GM18861 (cell line): ENCODE data around the gene SMIM35.

ENCODE experiments used
- ATAC-seq: cut with Tn5 transposase; IDR thresholded peaks from one replicate; pipeline ENCODE4 v1.9.1; 2021; ENCODE audit not compliant: unreplicated experiment

The SMIM35 gene

DNA sequence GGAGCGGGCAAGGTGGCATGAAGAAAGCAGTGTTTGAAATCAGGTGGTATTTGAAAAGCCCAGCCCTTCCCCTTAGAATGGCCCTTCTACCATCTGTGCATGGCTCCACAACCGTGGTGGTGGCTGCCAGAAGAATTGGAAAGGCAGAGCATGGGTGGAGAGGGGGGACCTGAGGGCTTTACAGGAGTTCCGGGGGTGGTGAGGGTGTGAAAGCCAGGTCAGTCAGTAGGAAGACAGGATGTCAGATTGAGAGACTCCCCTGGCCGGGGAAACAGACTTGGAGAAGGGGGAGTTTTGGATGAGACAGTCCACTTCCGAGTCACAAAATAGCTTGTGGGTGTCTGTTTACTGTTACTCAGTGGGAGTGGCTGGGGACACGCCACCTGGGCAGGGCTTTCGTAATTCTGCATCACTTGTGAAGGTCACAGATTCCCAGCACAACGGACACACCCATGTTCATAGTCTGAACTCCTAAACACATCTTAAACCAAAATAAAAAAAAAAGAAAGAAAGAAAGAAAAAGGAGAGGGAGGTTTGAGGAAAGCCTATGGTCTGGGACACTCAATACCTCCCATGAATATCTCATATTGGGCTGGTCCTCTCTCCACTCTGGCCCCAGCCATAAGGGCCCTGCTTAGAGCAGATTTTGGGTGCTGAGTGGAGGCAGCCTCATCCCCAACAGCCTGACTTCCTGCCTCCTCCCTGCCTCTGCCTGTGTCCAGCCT, 24.4 kb upstream of the SMIM35 start:
- no peak for ATAC-seq

DNA sequence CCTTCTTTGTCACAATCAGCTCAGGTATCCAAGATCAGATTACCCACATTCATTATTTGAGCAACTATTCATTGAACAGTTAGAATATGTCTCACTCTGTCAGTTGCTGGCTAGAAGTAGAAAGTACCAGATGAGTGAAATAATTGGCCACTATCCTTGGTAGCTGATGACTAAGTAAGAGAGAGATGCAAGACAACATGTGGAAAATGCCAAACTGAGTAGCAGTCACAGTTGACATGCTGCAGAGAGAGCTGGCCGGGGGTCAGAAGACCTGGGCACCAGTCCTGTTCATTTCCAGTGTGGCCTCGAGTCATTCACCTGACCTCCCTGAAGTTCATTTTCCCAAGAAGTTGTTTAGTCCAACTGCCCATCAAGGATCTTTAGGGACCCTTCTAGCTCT, 22.5 kb upstream of the SMIM35 start:
- ATAC-seq = no peak

DNA sequence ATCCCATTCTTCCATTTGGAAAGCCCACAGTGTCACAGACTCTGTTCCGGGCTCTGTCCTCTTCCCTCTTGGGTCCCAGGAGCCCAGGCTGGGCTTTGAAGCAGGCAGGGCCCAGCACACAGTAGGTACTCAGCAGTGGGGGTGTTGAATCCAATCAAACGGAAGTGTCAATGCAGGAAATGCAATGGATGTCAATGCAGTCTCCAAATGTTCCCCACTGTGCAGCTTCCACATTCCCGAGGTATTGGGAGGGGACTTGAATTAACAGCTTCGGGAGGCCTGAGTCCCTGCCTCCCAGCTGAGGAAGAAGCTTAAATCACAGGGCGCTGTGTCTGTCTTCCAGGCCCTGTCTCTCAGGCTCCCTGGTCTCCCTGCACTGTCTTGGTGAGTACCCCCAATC, 21.8 kb upstream of the SMIM35 start:
- ATAC-seq = no peak

DNA sequence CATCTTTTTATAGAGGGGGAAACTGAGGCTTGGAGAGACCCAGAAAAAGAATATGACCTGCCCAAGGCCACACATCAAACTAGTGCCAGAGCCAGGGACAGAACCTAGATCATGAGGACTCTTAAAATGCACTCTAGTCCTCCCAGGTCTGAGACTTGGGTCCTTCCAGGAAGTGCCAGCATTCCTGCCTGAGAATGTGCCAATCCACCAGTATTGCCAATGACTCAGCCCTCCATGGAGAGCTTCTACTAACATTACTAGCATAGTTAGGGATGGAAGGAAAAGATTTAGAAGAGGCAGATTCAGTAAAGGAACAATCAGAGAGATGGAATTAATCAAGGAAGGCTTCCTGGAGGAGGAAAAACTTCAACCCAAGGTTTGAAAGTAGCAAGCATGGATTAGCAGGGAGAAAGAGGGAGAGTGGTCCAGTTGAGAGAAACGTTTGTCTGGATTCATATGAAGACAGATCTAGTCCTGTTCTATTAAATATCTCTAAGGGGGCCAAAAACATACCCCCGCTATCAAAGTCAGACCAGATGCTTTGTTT, 20.1 kb upstream of the SMIM35 start:
- no peak for ATAC-seq

DNA sequence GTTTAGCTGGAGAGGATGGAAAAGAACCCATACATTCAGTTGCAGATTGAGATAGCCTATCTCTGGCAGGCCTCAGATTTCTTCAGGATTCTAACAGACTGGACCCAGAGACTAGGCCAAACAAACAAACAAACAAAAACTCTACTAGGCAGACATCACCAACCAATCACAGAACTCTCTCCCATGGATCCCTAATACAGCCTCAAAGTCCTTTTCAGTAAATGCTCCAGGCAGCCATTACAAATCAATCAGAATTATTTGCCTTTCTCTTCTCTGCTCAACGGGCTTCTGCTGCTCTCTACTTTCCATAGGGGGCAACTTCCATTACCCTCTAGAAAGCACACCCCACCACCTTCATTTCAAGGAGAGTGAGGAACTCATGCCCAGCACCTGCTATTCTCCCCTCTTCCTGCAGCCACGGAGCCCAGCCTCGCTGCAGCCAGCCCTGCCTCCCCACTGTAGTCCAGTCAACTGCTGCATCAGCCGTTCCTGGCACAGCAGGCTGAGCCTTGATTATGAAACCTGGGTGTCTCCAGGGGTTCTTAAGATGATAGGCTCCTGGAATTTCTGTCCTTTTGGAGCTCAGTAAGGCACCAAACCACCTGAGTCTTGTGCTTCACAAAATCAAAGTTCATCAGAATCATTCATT, 19.0 kb upstream of the SMIM35 start:
- ATAC-seq = no peak

DNA sequence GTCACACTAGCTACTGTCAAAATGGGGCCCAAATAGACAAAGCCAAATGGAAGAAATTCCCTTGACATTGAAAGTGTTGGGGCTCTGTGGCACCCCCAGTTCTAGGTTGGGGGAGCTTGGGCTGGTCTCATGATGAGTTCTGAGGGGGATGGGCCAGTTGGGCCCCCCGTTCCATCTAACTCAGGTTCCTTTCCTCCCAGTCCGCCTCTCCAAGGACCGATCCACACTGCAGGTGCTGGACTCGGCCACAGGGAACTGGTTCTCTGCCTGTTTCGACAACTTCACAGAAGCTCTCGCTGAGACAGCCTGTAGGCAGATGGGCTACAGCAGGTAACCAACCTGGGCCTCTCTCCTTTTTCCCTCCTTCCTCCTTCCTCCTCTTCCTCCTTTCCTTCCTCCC, 17.7 kb upstream of the SMIM35 start:
- no peak for ATAC-seq

DNA sequence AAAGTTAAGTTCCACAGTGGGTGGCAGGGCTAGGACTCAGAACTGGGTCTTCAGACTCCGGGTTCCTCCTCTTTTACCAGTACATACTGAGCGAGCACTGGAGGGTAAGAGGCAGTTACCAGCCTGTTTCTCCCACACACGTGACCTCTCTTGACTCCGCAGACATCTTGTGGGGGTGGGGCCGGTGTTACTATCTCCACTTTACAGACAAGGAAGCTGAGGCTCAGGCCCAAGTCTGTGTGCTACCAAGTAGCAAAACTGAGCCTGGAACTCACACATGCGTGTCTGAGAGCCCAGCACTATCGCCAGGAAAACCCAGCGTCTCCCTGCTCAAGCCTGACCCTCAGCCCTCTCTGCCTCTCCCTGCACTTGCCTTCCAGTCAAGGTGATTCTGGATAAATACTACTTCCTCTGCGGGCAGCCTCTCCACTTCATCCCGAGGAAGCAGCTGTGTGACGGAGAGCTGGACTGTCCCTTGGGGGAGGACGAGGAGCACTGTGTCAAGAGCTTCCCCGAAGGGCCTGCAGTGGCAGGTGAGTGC, 16.0 kb upstream of the SMIM35 start:
- ATAC-seq = no peak

DNA sequence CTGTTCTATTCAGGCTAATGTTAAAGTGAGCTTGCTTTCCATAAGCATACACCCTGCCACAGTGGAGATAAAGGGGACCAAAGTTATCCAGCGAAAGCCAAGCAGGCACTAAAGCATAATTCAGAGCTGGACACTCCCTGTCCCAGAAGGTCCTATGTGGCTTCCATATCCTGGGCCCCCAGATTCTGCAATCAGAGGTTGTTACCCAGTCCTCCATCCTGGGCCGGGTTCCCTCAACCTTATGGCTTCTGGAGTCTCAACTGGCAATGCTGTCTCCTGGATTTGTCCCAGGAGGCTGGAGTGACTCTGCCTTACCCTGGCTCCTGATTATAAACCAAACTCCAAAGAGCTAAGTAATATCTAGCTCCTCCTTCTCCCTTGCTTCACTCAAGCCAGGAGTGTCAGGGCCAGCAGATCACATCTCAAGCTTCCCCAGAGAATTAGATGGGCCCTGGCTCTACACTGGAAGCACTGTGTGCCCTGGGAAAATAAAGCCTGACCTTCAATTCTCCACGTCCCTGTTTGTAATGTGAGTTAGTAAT, 14.0 kb upstream of the SMIM35 start:
- ATAC-seq = no peak

DNA sequence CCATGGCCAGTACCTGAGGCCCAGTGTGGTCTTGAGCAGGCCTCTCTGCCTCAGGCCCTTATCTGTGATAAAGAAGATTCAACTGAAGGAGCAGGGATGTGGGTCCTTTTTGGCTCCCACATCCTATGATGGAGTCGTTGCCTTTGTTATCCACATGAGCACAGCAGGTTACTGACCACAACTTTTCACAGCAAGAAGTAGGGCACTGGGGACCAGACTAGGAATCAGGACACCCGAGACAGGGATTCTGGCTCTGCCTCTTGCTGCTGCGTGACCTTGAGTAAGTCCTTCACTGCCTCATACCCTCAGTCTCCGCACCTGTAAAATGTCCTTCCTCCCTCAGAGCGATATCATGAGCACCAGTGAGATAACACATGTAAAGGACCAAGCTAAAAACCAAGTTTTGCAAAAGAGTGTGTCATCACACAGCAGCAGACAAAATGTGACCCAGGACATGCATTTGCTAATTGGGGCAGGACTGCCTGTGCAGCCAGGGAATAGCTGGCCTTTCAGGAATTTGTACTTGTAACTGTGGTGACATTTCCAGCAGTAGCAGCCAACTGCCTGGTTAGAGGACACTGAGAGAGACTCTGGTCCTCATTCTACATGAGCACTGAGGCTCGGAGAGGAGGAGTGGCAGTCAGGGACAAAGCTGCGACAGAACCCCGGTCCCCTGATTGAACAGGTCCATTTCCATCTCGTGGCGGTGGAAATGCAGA, 13.2 kb upstream of the SMIM35 start:
- no peak for ATAC-seq

DNA sequence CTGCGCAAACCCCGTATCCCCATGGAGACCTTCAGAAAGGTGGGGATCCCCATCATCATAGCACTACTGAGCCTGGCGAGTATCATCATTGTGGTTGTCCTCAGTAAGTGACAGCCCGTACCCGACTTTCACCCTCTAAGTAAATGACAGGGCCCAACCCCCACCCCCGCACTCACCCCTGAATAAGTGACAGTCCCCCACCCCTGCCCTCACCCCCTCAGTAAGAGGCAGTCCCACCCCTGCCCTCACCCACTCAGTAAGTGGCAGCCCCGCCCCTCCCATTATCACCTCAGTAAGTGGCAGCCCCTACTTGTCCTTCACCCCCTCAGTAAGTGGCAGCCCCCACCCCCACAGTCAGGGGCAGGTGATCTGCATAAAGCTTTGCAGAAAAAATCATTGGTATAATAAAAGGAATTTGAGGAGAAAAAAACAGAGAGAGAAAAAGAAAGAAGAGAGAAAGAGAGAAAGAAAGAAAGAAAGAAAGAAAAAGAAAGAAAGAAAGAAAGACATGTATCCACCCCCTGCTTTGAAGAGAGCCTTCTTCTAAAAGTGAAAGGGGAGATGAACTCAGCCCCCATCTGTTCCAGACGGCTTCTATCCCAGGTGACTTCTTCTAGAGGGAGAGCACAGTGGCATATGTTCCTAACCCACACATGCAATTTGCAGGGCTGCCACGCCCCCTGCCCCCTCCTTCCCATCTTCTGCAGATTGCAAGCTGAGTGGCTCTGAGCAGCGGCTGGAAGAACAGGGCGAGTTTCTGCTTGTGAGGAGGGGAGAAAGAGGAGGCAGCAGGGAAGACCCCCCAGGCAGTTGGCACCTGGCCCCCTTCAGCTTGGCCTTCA, 12.5 kb upstream of the SMIM35 start:
- no peak for ATAC-seq

DNA sequence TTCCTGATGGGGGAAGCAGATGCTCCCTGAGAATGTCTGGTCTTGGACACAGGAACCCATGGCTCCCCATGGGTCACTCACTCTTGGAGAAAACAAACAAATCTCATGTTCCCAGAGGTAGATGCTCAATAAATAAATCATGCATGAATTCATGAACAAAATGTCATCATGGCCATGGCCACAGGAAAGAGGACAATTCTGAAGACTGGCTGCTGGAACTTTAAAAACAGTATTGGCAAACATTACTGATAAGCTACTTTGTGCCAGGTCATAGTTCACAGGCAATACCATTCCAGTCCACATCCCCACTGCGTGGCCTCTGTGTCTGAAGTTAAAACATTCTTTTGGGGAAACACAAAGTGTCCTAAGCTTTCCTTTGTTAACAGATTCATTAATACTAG, 9.2 kb upstream of the SMIM35 start:
- no peak for ATAC-seq

DNA sequence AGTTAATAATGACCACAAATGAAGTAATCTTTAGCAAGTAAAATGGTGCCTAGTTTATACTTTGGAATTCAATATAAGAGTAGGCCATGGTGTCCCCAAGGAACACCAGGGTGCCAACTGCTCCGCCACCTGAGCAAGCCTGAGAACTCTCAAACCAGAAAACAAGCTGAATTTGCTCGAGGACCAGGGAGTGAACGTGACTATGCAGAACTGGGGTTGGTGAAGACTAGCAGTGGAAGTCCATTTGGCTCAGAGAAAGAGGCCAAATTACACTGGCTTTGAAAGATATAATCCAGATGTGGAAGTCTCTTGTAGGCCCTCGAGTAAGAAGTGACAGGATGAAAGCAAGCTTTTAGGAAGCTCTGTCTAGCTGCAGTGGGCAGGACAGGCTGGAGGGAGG, 8.7 kb upstream of the SMIM35 start:
- no peak for ATAC-seq

DNA sequence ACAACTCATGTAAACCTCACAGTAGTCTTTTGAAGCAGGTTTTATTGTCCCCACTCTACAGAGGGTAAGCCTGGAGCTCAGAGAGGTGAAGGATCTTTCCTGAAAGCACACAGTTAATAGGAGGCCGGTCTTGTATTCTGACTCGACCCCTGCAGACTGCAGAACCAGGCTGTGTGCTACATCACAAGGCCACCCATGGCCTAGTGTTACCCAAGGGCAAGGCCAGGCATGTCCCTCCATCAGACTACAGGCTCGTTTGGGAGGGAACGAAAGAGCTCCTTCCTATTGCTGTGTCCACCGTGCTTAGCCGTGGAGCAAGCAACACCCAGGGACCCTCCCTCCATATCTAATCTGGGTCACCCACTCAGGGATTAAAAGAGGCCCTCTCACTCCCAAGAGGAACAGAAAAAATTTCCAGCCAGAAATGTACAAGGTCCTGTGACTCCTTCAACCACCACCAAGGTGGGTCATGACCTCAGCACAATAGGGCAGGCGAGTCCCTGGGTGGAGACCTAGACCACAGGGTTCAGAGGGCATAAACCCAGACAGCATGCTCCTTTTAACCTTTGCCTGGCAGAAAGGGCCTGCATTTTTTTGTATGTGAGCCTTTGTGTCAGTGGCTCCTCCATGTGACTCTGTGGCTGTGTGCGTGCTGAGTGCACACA, 6.3 kb upstream of the SMIM35 start:
- no peak for ATAC-seq

DNA sequence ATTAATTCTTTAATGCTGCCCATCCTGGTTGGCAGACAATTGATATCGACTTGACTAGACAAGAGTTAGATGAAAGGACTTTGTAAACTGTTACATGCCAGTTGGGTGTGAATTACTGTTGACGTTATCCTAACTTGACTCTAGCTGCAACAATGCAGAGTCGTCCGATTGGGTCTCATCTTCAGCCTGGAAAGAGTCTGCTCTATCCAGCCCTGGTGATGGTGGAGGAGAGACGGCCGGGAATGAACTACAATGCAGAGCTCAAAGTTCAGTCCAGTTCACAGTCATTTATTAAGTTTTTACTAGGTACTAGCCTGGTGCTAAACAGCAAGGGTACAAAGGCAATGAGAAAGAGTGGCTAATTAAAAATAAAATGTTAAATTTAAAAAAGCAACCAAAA, 4.9 kb upstream of the SMIM35 start:
- no peak for ATAC-seq

DNA sequence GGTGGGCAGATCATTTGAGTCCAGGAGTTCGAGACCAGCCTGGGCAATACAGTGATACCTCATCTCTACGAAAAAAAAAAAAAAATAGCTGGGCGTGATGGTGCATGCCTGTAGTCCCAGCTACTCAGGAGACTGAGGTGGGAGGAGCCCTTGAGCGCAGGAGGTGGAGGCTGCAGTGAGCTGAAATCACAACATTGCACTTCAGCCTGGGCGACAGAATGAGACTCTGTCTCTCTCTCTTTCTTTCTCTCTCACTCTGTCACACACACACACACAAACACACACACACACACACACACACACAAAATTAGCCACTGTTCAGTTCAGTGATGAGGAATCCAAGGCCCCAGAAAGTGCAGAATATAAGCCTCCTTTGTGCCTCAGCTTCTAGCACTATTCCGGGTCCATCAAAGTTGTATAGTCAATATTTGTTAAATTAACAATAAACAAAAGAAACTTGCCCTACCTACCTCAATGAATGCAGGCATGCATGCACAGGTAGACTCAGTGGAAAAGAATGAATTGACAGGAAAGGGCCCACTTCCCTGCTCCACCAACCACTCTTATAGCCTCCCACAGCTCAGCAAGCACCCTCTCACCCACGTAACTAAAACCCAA, 3.9 kb upstream of the SMIM35 start:
- no peak for ATAC-seq

DNA sequence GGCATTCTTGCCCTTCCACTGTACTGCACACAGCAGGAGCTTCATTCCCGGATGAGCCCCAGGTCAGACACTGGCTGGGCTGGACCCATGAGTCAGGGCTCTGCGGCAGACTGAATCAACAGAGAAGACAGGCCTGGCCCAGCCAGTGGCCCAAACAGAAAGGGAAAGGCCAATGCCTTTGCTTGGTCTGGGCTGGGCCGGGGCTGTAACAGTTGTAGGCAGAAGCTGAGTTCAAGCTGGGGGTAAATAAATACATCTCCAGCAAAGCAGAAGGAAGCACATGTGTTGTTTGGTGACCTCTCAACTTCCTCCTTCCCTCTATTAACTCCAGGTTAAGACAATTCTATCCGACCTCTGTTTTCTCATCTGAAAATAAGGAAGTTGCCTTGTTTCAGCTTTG, 1.8 kb upstream of the SMIM35 start:
- no peak for ATAC-seq

DNA sequence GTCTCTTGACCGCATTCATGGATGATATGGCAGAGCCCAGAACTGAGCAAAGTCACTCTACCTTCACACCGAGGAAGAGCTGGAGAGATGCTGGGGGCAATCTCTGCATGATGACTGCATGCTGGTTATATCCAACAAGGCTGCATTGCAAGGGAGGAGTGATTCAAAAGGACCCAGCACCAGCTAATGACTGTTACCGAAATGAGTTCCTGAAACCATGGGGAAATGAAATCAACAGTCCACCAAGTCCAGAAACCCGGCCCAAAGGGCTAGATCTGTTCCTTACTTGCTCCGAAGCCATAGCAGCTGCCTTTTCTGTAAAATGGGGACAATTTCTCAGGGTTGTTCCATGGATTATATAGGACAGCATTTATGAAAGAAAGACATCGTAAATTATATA, 1.2 kb upstream of the SMIM35 start:
- no peak for ATAC-seq

DNA sequence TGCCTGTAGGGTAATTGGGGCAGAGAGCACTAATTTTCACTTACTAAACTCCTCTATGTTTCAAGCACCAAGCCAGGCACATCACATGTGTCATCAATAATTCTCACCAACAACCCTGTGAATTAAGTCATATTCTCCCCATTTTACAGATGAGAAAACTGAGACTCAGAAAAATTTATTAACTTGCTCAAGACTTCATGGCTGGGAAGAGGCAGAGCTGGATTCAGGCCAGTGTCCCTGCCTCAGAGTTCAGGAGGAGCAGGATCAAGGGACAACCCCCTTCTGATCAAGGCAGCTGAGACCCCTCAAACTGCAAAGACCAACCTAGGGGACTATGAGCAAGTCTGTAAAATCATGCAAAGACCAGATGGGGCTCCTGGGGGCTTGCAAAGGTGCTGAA, 2.1 kb downstream of the SMIM35 start:
- ATAC-seq = no peak

DNA sequence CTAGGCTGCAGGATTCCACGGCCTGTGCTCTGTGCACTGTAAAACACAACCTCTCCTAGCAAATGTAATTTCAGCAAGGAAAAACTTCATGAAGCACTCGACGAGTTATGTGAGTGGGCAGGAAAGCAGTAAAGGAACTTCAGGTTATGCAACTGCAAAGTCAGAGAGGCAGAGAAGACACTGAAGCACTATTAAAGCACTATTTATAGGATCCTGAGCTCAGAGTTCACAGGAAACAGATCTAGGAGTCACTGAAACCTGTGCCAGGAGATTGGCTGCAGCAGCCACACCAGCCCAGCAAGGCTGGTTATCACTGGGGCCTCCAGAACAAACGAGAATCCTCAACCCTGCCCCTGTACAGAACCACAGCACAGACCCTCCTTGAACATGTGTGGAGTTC, 2.5 kb downstream of the SMIM35 start:
- ATAC-seq = no peak
